ENCODE data around the gene CCDC71. TPM values are rescaled to one million over a fixed set of nuclear protein-coding genes. Genes with fewer than 3 reads are reported as not detected.

CCDC71 gene
- 15.4 TPM for total RNA-seq

DNA sequence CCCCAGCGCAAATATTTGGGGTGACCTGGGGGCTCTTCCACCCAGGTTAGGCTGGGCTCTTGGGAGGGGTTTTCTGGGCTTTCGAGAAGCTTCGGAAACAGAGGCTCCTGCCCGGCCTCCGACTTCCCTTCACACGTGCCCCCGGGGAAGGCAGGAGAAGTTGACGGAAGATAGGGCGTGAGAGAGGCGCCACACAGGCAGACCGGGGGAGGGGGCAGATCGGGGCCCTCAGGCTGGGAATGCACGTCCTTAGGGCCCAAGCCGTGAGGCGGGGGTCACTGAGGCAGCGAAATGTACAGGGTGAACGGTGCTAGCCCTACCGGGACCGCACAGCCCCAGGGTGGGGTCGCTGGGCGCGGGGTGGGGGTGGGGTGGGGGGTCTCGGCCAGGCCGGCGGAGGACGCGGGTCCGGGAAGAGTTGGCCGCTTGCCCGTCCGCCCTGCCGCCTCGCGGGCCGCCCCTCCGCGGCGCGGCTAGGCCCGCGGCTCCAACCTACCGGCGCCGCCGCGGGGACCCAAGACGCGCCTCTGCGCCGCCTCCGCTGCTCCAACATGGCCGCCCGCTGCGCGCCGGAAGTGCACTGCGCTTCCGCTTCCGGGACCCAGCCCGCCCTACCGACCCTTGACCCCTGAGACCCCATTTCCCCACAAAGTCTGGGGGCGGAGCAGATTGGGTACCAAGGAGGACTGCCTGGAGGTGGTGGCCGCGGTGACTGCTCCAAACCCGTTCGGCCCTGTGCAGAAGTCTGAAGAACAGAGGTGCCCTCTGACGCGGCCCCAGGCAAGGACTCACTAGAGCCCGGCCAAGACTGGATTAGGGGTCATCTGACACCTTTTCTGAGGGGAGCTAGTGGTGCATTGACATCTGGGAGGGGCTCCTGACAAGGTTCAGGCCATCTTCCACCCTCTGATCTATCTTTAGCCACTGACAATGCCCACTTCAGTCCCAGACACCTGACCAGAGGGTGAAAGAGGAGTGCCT, at the start of gene CCDC71:
Gene CCDC71, minus strand, starts transcription at position 561 of the 981 bp plus-strand sequence. CDS start 2,123 bp downstream, outside the sequence.
- Histone ChIP-seq H3K9me3 (ENCODE audit: low read depth, low read length) (no peaks in the 10 kb centered on the region), H3K4me3 (ENCODE audit: low read length) (peak within 1 kb of the TSS; percentile 69), H3K4me1 (ENCODE audit: insufficient read depth, low read length) (peaks cover 35% of the 10 kb centered on the region), H3K27me3 (ENCODE audit: insufficient read depth, low read length) (no peaks in the 10 kb centered on the region)

DNA sequence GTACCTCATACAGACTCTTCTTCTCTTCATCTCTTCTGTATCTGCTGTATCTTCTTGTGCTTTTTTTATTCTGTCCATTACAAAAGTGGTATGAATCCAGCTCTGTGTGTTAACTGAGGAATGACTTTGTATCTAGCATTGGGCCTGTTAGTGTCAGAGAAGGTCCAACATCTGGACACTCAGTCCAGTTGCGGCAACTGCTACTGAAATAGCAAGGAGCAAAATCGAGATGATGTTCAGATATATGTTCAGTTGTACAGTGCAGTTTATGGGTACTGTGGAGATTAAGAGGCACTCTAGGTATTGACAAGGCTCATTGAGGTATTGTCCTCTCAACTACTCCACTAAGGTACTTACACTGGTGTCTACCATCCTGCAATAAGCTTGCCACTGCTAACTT, 47.9 kb upstream of the CCDC71 start:
- H3K27me3 ChIP-seq (ENCODE audit: insufficient read depth, low read length): no peaks in the 10 kb centered on the region
- H3K4me3 ChIP-seq (ENCODE audit: low read length): no peak overlapping the region
- H3K9me3 ChIP-seq (ENCODE audit: low read depth, low read length): no peaks in the 10 kb centered on the region
- H3K4me1 ChIP-seq (ENCODE audit: insufficient read depth, low read length): no peaks in the 10 kb centered on the region

DNA sequence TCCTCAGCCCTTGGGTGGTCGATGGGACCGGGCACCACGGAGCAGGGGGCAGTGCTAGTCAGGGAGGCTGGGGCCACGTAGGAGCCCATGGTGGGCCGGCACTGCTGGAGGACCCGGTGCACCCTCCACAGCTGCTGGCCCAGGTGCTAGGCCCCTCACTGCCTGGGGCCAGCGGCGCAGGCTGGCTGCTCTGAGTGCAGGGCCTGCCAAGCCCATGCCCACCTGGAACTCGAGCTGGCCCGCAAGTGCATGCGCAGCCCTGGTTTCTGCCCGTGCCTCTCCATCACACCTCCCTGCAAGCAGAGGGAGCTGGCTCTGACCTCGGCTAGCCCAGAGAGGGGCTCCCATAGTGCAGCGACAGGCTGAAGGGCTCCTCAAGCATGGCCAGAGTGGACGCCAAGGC, 47.4 kb upstream of the CCDC71 start:
- H3K9me3 ChIP-seq (ENCODE audit: low read depth, low read length): no peaks in the 10 kb centered on the region
- no peaks in the 10 kb centered on the region for H3K4me1 ChIP-seq (ENCODE audit: insufficient read depth, low read length)
- H3K27me3 ChIP-seq (ENCODE audit: insufficient read depth, low read length): no peaks in the 10 kb centered on the region
- no peak overlapping the region for H3K4me3 ChIP-seq (ENCODE audit: low read length)

DNA sequence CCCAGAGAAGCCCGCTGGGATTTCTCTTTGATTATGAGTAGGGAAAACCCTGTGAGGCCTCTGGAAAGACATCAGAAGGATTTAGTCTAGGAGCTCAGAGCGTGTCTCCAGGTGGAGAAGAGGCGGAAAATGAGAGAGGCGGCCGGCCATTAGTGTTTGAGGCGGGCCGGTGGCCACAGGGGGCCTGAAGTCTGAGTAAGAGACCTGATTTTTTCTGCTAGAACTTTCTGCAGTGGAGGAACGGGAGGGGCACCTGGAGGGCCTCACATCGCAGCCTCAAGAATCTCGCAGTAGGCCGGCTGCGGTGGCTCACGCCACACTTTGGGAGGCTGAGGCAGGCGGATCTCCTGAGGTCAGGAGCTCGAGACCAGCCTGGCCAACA, 33.8 kb upstream of the CCDC71 start:
- no peaks in the 10 kb centered on the region for H3K4me1 ChIP-seq (ENCODE audit: insufficient read depth, low read length)
- no peak overlapping the region for H3K4me3 ChIP-seq (ENCODE audit: low read length)
- no peaks in the 10 kb centered on the region for H3K9me3 ChIP-seq (ENCODE audit: low read depth, low read length)
- no peaks in the 10 kb centered on the region for H3K27me3 ChIP-seq (ENCODE audit: insufficient read depth, low read length)

DNA sequence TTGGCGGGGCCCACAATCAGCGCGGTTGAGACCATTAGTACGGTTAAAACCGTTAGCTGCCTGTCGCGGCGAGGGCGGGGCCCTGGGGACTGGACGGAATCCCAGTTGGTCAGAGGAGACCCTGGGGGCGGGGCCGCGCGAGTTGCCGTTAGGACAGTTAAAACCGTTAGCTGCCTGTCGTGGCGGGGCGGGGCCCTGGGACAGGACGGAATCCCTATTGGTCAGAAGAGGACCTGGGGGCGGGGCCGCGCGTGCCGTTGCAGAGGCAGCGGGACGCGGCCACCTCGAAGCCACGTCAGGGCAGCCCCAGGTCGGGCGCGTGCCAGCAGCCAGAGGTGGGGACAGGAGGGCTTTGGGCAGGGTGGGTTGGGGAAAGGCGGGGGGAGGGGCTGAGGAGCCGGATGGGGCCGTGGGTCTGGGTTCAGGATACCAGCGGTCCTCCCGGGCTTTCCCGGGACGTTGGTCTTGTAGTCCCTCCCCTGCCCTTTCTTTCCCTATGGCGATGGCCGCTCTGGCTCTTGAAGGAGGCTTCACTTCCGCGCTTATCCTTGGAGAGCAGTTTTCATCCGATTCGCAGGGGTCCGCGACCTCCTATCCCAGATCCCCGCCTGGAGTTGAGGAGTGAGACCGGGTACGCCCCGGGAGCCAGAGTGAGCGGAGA, 33.2 kb upstream of the CCDC71 start:
- Histone ChIP-seq H3K4me3 (ENCODE audit: low read length) (no peak overlapping the region), H3K27me3 (ENCODE audit: insufficient read depth, low read length) (no peaks in the 10 kb centered on the region), H3K9me3 (ENCODE audit: low read depth, low read length) (no peaks in the 10 kb centered on the region), H3K4me1 (ENCODE audit: insufficient read depth, low read length) (no peaks in the 10 kb centered on the region)

DNA sequence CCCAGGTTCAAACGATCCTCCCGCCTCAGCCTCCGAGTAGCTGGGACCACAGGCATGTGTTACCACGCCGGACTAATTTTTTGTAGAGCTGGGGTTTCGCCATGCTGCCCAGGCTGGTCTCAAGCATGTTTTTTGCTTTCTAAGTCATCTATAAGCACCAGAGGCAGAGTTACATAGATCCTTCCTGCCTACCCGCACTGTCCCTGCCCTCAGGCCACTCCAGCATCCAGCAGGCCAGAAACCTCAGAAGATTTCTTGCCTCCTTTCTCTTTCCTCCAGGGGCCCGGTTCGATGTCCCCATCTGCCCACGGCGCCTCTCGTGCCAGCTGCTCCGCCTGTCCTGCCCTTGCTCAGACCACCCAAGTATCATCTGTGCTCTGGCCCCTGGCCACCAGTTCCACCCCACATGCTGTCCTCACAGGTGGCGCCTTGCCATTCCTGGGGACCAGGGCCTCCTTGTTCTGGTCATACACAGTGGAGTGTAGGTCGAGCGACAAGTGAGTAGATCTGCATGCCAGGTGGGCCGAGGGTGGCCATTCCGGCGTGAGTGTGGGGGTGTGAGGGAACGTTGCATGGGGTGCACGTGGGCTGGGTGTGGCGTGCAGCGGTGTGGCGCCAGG, 32.6 kb upstream of the CCDC71 start:
- H3K4me1 ChIP-seq (ENCODE audit: insufficient read depth, low read length): no peaks in the 10 kb centered on the region
- no peaks in the 10 kb centered on the region for H3K9me3 ChIP-seq (ENCODE audit: low read depth, low read length)
- H3K4me3 ChIP-seq (ENCODE audit: low read length): no peak overlapping the region
- no peaks in the 10 kb centered on the region for H3K27me3 ChIP-seq (ENCODE audit: insufficient read depth, low read length)

DNA sequence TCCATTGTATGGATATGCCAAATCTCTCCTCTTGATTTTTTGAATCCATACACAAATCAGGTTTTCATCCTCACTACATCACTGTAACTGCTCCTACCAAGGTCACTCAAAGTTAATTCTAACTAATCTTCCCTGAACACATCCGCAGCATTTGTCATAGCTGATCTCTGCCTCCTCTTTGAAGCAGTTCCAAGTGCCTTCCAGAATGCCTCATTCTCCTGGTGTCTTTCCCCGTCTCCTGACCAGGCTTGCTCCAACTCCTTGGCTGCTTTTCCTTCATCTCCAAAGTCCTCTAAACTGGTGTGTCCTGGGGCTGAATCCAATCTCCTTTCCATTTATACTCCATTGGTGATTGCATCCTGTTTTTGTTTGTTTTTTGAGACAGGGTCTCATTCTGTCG, 32.0 kb upstream of the CCDC71 start:
- Histone ChIP-seq H3K4me1 (ENCODE audit: insufficient read depth, low read length) (no peaks in the 10 kb centered on the region), H3K27me3 (ENCODE audit: insufficient read depth, low read length) (no peaks in the 10 kb centered on the region), H3K4me3 (ENCODE audit: low read length) (no peak overlapping the region), H3K9me3 (ENCODE audit: low read depth, low read length) (no peaks in the 10 kb centered on the region)

DNA sequence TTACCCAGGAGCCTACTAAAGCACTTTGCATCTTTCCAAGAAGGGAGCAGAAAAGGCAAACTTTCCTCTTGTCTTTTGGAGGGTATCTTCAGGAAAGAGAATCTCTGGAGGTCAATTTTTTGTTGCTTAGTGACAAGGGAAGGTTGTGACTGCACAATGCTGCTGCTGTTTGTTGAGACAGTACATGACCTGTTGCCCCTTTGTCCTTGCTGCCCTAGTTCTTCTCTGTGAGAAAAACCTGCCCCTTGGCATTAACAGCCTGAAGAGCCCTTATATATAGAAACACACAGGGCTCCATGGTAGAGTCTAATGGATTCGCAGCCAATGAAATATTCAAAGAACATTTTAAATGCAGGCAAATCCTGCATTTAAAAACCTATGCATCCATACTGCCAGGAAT, 25.6 kb upstream of the CCDC71 start:
- Histone ChIP-seq H3K4me3 (ENCODE audit: low read length) (no peak overlapping the region), H3K27me3 (ENCODE audit: insufficient read depth, low read length) (no peaks in the 10 kb centered on the region), H3K4me1 (ENCODE audit: insufficient read depth, low read length) (no peaks in the 10 kb centered on the region), H3K9me3 (ENCODE audit: low read depth, low read length) (no peaks in the 10 kb centered on the region)

DNA sequence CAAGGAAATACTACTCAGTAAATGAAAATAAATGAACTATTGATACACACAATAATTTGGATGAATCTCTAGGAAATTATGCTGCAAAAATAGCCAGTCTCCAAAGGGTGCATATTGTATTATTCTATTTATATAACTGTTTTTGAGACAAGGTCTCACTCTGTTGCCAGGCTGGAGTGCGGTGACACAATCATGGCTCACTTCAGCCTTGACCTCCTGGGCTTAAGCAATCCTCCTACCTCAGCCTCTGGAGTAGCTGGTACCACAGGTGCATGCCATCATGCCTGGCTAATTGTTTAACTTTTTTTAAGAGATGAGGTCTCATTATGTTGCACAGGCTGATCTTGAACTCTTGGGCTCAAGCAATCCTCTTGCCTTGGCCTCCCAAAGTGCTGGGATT, 17.7 kb upstream of the CCDC71 start:
- Histone ChIP-seq H3K27me3 (ENCODE audit: insufficient read depth, low read length) (no peaks in the 10 kb centered on the region), H3K9me3 (ENCODE audit: low read depth, low read length) (no peaks in the 10 kb centered on the region), H3K4me3 (ENCODE audit: low read length) (no peak overlapping the region)

DNA sequence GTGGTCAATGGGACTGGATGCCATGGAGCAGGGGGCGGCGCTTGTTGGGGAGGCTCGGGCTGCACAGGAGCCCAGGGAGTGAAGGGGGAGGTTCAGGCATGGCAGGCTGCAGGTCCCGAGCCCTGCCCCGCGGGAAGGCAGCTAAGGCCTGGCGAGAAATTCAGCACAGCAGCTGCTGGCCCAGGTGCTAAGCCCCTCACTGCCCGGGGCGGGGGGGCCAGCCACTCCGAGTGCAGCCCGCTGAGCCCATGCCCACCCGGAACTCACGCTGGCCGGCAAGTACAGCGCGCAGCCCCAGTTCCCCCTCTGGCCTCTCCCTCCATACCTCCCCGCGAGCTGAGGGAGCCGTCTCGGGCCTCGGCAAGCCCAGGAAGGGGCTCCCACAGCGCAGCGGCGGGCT, 16.6 kb upstream of the CCDC71 start:
- no peaks in the 10 kb centered on the region for H3K4me1 ChIP-seq (ENCODE audit: insufficient read depth, low read length)
- no peaks in the 10 kb centered on the region for H3K9me3 ChIP-seq (ENCODE audit: low read depth, low read length)
- no peak overlapping the region for H3K4me3 ChIP-seq (ENCODE audit: low read length)
- H3K27me3 ChIP-seq (ENCODE audit: insufficient read depth, low read length): no peaks in the 10 kb centered on the region

More for the DNA sequence above, 17.7 kb upstream of the CCDC71 start:
- H3K4me1 ChIP-seq (ENCODE audit: insufficient read depth, low read length): no peaks in the 10 kb centered on the region

DNA sequence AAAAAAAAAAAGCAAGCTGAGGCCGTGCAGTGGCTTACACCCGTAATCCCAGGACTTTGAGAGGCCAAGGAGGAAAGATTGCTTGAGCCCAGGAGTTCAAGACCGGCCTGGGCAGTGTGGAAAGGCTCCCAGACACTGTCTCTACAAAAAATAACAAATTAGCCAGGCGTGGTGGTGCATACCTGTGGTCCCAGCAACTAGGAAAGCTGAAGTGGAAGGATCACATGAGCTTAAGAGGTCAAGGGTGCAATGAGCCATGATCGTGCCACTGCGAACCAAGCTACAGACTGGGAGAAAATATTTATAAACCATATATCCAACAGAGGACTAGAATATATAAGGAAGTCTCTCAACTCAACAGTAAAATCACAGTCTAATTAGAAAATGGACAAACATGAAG, 15.2 kb upstream of the CCDC71 start:
- Histone ChIP-seq H3K4me1 (ENCODE audit: insufficient read depth, low read length) (no peaks in the 10 kb centered on the region), H3K9me3 (ENCODE audit: low read depth, low read length) (no peaks in the 10 kb centered on the region), H3K27me3 (ENCODE audit: insufficient read depth, low read length) (no peaks in the 10 kb centered on the region), H3K4me3 (ENCODE audit: low read length) (no peak overlapping the region)

DNA sequence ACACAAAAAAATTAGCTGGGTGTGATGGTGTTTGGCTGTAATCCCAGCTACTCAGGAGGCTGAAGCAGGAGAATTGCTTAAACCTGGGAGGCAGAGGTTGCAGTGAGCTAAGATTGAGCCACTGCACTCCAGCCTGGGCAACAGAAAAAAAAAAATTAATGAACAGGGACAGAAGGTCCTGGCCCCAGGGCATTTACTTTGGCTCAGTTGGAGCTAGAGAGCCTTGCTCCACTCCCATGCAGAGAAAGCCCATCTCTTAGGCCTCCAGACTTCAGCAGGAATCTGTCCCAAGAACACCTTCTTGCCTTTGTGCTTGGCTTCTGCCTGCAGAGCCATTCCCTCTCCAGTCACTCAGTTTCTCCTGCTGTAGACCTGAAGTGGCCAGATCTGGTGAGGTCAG, 14.0 kb upstream of the CCDC71 start:
- H3K9me3 ChIP-seq (ENCODE audit: low read depth, low read length): no peaks in the 10 kb centered on the region
- no peaks in the 10 kb centered on the region for H3K4me1 ChIP-seq (ENCODE audit: insufficient read depth, low read length)
- H3K4me3 ChIP-seq (ENCODE audit: low read length): no peak overlapping the region
- H3K27me3 ChIP-seq (ENCODE audit: insufficient read depth, low read length): no peaks in the 10 kb centered on the region

DNA sequence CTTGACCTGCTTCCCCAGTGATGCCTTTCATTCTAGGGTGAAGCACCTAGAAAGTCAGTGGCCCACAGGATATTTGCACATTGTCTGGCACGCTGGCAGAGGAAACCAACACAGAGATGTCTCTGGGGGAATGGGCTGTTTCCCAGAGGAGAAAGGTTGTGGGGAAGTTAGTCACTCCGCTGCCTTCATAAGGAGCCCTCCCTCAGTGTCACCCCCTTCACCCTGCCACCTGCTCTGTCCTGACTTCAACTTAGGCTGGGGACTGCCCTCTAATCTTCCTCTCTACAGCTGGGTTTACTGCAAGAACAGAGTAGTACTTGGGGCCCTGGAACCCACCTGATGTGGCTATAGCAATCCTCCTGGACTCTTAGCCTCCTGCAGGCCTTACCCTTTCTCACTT, 10.9 kb upstream of the CCDC71 start:
- Histone ChIP-seq H3K9me3 (ENCODE audit: low read depth, low read length) (no peaks in the 10 kb centered on the region), H3K4me1 (ENCODE audit: insufficient read depth, low read length) (peaks cover 5% of the 10 kb centered on the region), H3K4me3 (ENCODE audit: low read length) (no peak overlapping the region), H3K27me3 (ENCODE audit: insufficient read depth, low read length) (no peaks in the 10 kb centered on the region)

DNA sequence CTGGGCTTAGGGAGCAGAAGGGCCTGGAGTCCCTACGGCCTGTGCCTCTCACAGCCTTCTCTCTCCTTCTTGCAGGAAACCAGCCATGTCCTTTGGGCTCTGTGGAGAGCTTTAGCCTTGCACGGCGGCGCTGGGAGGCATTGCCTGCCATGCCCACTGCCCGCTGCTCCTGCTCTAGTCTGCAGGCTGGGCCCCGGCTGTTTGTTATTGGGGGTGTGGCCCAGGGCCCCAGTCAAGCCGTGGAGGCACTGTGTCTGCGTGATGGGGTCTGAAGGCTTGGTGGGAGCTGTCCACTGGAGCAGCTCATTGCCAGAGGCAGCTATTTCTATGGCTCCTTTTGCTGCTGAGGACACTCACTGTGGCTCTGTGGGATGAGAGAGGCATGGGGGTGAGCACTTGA, 9.4 kb upstream of the CCDC71 start:
- Histone ChIP-seq H3K9me3 (ENCODE audit: low read depth, low read length) (no peaks in the 10 kb centered on the region), H3K4me1 (ENCODE audit: insufficient read depth, low read length) (peaks cover 20% of the 10 kb centered on the region), H3K4me3 (ENCODE audit: low read length) (no peak overlapping the region), H3K27me3 (ENCODE audit: insufficient read depth, low read length) (no peaks in the 10 kb centered on the region)

DNA sequence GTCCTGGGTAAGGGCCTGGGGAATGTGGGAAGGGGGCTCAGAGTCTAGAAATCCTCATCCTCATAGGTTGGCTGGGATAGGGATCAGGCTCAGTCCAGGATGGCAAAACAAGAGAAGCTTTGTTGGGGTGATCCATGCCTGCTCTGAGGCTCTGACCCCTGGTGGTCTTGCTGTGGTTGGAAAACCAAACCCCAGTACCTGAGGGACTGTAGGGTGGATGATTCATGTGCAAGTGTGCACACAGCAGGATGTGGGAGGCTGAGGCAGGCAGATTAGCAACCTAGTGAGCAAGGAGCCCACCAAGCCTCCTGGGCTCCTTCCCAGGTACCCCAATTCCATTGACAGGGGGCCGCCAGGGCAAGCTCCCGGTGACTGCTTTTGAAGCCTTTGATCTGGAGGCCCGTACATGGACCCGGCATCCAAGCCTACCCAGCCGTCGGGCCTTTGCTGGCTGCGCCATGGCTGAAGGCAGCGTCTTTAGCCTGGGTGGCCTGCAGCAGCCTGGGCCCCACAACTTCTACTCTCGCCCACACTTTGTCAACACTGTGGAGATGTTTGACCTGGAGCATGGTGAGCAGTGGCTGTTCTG, 8.4 kb upstream of the CCDC71 start:
- no peaks in the 10 kb centered on the region for H3K27me3 ChIP-seq (ENCODE audit: insufficient read depth, low read length)
- peaks cover 20% of the 10 kb centered on the region for H3K4me1 ChIP-seq (ENCODE audit: insufficient read depth, low read length)
- no peak overlapping the region for H3K4me3 ChIP-seq (ENCODE audit: low read length)
- H3K9me3 ChIP-seq (ENCODE audit: low read depth, low read length): no peaks in the 10 kb centered on the region

All from mononuclear cell (primary cell).